ENCODE results near the gene BLACAT1.

The BLACAT1 gene

DNA sequence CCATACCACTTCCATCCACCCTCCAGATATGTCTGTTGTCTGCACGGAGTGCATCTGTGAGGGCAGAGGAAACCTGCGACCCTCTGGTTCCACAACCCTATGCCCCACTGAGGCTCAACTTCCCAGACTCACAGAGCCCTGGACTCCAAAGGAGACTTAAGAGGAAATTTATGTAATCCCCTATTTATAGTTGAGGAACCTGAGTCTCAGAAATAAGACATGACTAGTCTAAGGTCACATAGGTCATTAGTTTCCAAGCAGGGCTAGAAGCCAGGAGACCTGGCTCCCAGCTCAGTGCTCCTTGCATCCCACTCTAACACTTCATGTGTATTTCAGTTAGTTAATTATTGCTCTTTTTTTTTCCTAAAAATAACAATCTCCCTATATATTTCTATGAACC, 18.3 kb downstream of the BLACAT1 start:
- TF ChIP-seq, protein P1, sequence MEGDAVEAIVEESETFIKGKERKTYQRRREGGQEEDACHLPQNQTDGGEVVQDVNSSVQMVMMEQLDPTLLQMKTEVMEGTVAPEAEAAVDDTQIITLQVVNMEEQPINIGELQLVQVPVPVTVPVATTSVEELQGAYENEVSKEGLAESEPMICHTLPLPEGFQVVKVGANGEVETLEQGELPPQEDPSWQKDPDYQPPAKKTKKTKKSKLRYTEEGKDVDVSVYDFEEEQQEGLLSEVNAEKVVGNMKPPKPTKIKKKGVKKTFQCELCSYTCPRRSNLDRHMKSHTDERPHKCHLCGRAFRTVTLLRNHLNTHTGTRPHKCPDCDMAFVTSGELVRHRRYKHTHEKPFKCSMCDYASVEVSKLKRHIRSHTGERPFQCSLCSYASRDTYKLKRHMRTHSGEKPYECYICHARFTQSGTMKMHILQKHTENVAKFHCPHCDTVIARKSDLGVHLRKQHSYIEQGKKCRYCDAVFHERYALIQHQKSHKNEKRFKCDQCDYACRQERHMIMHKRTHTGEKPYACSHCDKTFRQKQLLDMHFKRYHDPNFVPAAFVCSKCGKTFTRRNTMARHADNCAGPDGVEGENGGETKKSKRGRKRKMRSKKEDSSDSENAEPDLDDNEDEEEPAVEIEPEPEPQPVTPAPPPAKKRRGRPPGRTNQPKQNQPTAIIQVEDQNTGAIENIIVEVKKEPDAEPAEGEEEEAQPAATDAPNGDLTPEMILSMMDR (IDR thresholded peaks at IDR 0.05; ENCODE audit: insufficient read depth, low read length), result no peak
- TF ChIP-seq, protein P2, sequence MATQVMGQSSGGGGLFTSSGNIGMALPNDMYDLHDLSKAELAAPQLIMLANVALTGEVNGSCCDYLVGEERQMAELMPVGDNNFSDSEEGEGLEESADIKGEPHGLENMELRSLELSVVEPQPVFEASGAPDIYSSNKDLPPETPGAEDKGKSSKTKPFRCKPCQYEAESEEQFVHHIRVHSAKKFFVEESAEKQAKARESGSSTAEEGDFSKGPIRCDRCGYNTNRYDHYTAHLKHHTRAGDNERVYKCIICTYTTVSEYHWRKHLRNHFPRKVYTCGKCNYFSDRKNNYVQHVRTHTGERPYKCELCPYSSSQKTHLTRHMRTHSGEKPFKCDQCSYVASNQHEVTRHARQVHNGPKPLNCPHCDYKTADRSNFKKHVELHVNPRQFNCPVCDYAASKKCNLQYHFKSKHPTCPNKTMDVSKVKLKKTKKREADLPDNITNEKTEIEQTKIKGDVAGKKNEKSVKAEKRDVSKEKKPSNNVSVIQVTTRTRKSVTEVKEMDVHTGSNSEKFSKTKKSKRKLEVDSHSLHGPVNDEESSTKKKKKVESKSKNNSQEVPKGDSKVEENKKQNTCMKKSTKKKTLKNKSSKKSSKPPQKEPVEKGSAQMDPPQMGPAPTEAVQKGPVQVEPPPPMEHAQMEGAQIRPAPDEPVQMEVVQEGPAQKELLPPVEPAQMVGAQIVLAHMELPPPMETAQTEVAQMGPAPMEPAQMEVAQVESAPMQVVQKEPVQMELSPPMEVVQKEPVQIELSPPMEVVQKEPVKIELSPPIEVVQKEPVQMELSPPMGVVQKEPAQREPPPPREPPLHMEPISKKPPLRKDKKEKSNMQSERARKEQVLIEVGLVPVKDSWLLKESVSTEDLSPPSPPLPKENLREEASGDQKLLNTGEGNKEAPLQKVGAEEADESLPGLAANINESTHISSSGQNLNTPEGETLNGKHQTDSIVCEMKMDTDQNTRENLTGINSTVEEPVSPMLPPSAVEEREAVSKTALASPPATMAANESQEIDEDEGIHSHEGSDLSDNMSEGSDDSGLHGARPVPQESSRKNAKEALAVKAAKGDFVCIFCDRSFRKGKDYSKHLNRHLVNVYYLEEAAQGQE (IDR thresholded peaks at IDR 0.05; ENCODE audit: insufficient replicate concordance, low read depth), result no peak
- TF ChIP-seq POLR2AphosphoS5 (IDR thresholded peaks at IDR 0.05; ENCODE audit: low read depth), result no peak
- no peak for TF ChIP-seq GABPA (IDR thresholded peaks at IDR 0.05; ENCODE audit: low read depth)
- TF ChIP-seq SPI1 (IDR thresholded peaks at IDR 0.05; ENCODE audit: borderline replicate concordance, low read depth), result no peak
- DNase-seq (ENCODE audit: low read depth in 1 of 2, low spot score in 1 of 2), result no peak

DNA sequence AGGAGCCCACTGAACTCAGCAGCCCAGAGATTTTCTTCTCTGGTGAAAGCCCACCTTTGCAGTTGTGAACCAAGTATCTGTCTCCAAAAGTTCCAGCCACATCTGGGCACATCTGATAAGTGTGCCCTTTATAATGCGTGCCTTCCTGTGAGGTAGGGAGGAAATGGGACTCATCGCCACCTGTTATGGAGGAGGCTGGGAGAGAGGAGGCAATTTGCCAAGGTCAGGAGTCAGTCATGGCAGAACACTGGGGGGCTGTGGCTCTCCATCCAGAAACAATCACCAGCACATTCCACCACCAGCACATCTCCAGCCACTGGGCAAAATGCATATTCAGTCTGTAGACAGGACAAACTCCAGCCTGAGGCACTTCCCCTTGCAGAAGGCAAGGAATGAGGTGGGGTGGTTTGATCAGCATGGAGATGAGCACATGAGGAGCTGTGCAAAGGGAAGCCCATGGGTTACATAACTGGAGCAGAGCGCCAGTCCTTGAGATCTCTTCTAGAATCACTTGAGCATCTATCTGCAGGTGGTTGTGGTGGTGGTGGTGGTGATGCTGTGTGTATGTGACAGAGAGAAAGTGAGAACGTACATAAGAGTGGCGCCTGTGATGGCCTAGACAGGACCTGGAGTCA, 19.0 kb downstream of the BLACAT1 start:
- H3K4me3 ChIP-seq (replicated peaks; ENCODE audit: insufficient read depth, low read length), result no peak overlapping the region
- TF ChIP-seq GABPA (IDR thresholded peaks at IDR 0.05; ENCODE audit: low read depth) (no peak), SPI1 (IDR thresholded peaks at IDR 0.05; ENCODE audit: borderline replicate concordance, low read depth) (no peak), POLR2AphosphoS5 (IDR thresholded peaks at IDR 0.05; ENCODE audit: low read depth) (no peak)
- TF ChIP-seq, protein P2 (IDR thresholded peaks at IDR 0.05; ENCODE audit: insufficient replicate concordance, low read depth), result no peak
- TF ChIP-seq, protein P1 (IDR thresholded peaks at IDR 0.05; ENCODE audit: insufficient read depth, low read length), result no peak
- peaks cover 20% of the 10 kb centered on the region for H3K27me3 ChIP-seq (ENCODE audit: insufficient read depth, poor library complexity, severe bottlenecking)
- no peak for DNase-seq (ENCODE audit: low read depth in 1 of 2, low spot score in 1 of 2)
- no peak overlapping the region for H3K27ac ChIP-seq (replicated peaks)

More for the DNA sequence above, 18.3 kb downstream of the BLACAT1 start:
- Histone ChIP-seq H3K4me3 (replicated peaks; ENCODE audit: insufficient read depth, low read length) (no peak overlapping the region), H3K27me3 (ENCODE audit: insufficient read depth, poor library complexity, severe bottlenecking) (peaks cover 17% of the 10 kb centered on the region), H3K27ac (replicated peaks) (no peak overlapping the region)

DNA sequence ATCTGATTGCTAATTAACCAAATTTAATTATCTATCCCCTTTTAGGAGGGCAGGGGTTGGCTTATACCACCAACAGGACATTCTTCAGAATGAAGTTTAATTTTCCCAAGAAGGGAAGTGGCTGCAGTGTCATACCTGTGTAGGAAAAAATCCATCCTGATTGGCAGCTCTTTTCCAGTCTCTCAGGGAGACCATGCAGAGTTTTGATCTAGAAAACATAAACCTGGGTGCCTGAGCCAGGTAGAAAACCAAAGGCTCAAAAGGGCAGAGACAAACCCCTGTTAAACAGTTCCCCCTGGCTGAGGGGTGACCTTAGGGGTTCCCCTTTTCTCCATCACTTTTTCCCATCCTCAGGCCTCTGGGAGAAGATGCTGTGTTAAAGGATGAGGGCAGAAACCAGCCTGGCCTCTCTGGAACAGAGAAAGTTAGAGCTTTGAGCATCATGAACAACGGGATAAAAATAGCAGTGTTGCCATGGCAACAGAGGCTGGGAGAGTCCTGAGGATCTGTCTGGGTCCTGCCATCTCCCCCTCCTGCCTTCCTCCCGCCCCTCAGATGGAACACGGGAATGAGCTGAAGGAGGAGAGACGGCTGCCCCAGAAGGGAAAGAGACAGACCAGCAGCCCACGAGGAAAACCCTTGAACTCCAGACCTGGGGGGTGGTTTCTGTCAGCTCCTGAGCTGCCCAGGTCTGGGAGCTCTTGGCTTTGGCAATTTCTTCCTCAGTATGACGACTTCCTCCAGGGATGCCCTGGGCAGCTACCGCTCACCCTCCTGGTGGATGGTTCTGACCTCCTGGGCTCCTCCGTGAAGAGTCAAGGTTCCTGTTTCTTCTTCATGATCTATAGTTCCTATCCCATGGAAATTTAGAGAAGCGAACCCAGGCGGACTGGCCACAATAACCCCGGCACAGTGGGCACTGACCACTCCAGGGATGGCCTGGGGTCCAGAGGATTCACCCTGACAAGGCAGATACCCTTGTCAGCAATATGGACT, 20.0 kb downstream of the BLACAT1 start:
- DNase-seq (ENCODE audit: low read depth in 1 of 2, low spot score in 1 of 2), result no peak

More for the DNA sequence above, 20.0 kb downstream of the BLACAT1 start:
- peaks cover 22% of the 10 kb centered on the region for H3K27me3 ChIP-seq (ENCODE audit: insufficient read depth, poor library complexity, severe bottlenecking)
- H3K4me3 ChIP-seq (replicated peaks; ENCODE audit: insufficient read depth, low read length), result no peak overlapping the region
- H3K27ac ChIP-seq (replicated peaks), result no peak overlapping the region
- TF ChIP-seq SPI1 (IDR thresholded peaks at IDR 0.05; ENCODE audit: borderline replicate concordance, low read depth), result no peak
- no peak for TF ChIP-seq POLR2AphosphoS5 (IDR thresholded peaks at IDR 0.05; ENCODE audit: low read depth)
- no peak for TF ChIP-seq GABPA (IDR thresholded peaks at IDR 0.05; ENCODE audit: low read depth)
- TF ChIP-seq, protein P1 (IDR thresholded peaks at IDR 0.05; ENCODE audit: insufficient read depth, low read length), result no peak
- TF ChIP-seq, protein P2 (IDR thresholded peaks at IDR 0.05; ENCODE audit: insufficient replicate concordance, low read depth), result no peak

Data from HL-60 (cell line).